ENCODE data around the gene PSMB11. TPM values are rescaled to one million over a fixed set of nuclear protein-coding genes. Genes with fewer than 3 reads are reported as not detected.

The PSMB11 gene
- total RNA-seq, 1 donor from 2014 or later = not detected

DNA sequence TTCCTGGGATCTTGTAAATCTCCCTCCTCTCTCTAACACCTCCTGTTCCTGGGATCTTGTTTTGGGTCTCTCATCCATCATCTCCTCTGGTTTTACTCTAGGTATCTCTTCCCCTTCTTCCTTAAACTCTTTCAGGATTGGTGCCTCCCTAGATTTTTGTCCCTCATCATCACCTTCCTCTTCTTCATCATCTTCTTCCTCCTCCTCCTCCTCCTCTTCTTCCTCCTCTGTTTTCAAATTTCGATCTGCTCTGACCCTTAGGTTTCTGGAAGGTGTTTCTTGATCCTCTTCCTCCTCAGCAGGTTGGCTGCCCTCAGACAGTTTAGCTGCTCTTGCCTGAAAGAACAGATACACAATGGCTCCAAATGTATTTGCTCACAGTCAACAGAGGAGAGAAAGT, 38.5 kb downstream of the PSMB11 start:
- peaks cover 28% of the 10 kb centered on the region for H3K4me1 ChIP-seq
- no peak overlapping the region for H3K4me3 ChIP-seq
- peaks cover 100% of the 10 kb centered on the region for H3K36me3 ChIP-seq
- DNase-seq = no peak
- no peak overlapping the region for H3K27ac ChIP-seq
- no peaks in the 10 kb centered on the region for H3K9me3 ChIP-seq
- TF ChIP-seq, protein P1, sequence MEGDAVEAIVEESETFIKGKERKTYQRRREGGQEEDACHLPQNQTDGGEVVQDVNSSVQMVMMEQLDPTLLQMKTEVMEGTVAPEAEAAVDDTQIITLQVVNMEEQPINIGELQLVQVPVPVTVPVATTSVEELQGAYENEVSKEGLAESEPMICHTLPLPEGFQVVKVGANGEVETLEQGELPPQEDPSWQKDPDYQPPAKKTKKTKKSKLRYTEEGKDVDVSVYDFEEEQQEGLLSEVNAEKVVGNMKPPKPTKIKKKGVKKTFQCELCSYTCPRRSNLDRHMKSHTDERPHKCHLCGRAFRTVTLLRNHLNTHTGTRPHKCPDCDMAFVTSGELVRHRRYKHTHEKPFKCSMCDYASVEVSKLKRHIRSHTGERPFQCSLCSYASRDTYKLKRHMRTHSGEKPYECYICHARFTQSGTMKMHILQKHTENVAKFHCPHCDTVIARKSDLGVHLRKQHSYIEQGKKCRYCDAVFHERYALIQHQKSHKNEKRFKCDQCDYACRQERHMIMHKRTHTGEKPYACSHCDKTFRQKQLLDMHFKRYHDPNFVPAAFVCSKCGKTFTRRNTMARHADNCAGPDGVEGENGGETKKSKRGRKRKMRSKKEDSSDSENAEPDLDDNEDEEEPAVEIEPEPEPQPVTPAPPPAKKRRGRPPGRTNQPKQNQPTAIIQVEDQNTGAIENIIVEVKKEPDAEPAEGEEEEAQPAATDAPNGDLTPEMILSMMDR (IDR thresholded peaks at IDR 0.05) = no peak
- intact Hi-C loops (cut with DNase I) = no loop called here
- no peak for ATAC-seq
- no peaks in the 10 kb centered on the region for H3K27me3 ChIP-seq (ENCODE audit: low read depth)

DNA sequence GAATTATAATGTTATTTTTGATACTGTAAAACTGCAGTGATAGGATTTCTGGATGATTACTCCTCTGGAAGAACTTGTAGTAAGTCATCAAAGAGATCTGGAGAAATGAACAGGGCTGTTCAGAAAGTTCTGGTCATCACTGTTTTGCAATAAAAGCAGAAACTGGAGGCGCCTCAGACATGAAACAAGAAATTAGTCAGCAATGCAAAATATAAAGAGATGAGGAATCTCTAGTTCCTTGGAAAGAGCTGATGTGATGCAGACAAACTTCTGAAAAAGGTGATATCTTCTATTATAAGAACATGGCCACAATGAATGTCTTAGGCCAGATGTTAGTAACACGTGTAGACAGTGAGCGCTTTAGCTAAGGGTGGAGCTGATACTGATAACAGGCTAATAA, 43.4 kb downstream of the PSMB11 start:
- ATAC-seq = no peak
- H3K9me3 ChIP-seq = no peaks in the 10 kb centered on the region
- H3K36me3 ChIP-seq = peaks cover 100% of the 10 kb centered on the region
- H3K4me1 ChIP-seq = peaks cover 18% of the 10 kb centered on the region
- no peak overlapping the region for H3K4me3 ChIP-seq
- intact Hi-C loops (cut with DNase I) = no loop called here
- TF ChIP-seq, protein P1 (IDR thresholded peaks at IDR 0.05) = no peak
- no peaks in the 10 kb centered on the region for H3K27me3 ChIP-seq (ENCODE audit: low read depth)
- DNase-seq = no peak
- H3K27ac ChIP-seq = no peak overlapping the region

DNA sequence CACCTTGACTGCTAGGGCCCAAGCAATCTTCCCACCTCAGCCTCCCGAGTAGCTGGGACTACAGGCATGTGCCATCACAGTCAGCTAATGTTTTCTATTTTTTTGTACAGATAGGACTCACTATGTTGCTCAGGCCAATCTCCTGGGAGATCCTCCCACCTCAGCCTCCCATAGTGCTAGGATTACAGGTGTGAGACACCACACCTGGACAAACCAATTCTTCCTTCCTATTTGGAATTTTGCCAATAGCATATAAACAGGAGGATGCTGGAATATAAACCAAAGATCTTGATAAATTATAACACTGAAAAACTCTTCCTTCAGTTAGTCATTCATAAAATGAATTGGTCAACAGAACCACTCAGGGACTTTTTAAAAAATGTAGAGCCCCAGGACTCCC, 44.6 kb downstream of the PSMB11 start:
- no peak for ATAC-seq
- Histone ChIP-seq H3K4me3 (no peak overlapping the region), H3K4me1 (peaks cover 25% of the 10 kb centered on the region), H3K36me3 (peaks cover 100% of the 10 kb centered on the region), H3K27me3 (ENCODE audit: low read depth) (no peaks in the 10 kb centered on the region), H3K9me3 (no peaks in the 10 kb centered on the region), H3K27ac (no peak overlapping the region)
- intact Hi-C loops (cut with DNase I) = no loop called here
- TF ChIP-seq, protein P1 (IDR thresholded peaks at IDR 0.05) = no peak
- DNase-seq = no peak

DNA sequence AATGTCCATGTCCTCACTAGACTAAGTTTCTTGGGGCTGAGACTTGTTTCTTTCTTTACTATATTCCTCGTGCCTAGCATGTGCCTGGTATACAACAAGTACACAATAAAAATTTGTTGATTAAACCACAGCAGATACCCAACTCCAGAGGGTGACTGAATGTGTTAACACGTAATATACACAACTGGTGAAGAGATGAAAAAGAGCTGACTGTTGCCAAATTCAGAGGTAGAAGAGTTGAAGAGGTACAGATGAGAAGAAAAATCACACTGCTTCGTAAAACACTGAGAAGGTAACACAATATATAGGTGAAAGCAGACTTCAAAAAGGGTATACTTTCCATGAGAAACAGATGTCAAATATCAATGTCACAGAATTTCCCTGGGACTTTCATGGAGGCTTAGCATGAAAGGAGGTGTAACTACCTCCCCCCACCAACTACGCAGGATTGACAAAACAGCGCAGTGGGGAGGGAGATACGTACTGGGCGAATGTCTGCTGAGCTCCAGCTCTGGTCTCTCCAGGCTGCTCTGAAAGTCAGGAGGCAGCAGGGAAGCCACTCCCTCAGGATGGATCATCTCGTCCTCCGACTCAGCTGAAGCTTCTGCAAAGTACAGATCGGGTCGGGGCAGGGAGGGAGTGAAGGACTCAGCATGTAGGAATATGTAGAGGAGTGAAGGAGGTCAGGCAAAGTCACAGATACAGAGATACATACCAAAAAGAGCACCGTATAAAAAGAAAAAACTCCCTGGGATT, 47.7 kb downstream of the PSMB11 start:
- Histone ChIP-seq H3K9me3 (no peaks in the 10 kb centered on the region), H3K4me3 (no peak overlapping the region), H3K4me1 (peaks cover 49% of the 10 kb centered on the region), H3K27me3 (ENCODE audit: low read depth) (no peaks in the 10 kb centered on the region), H3K36me3 (peaks cover 87% of the 10 kb centered on the region), H3K27ac (no peak overlapping the region)
- intact Hi-C loops (cut with DNase I) = no loop called here
- ATAC-seq (no peak), DNase-seq (no peak)
- TF ChIP-seq, protein P1 (IDR thresholded peaks at IDR 0.05) = no peak

DNA sequence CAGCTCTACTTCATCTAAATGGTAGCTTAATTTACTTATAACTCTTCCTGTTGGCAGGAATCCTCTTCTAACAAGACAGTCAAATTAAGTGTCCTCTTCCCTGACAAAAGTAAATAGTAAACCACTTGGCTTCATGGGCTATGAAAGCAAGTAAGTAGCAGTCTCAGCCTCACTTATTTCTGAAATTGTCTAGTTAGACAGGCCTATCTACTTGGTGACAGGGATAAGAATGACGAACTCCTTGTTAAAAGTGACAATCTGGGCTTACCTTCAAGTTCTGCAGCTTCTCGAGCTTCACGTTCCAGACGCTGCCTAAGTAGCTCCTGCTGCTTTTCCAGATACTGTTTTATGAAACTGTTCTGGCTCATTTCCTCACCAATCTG, 48.2 kb downstream of the PSMB11 start:
- Histone ChIP-seq H3K27ac (no peak overlapping the region), H3K36me3 (peaks cover 81% of the 10 kb centered on the region), H3K27me3 (ENCODE audit: low read depth) (no peaks in the 10 kb centered on the region), H3K4me1 (peaks cover 49% of the 10 kb centered on the region), H3K9me3 (no peaks in the 10 kb centered on the region), H3K4me3 (no peak overlapping the region)
- ATAC-seq (no peak), DNase-seq (no peak)
- TF ChIP-seq, protein P1 (IDR thresholded peaks at IDR 0.05) = no peak
- intact Hi-C loops (cut with DNase I) = no loop called here

All from lower lobe of right lung (tissue), 2 donors.